HG03521 (cell line): Measurements from ENCODE around the gene DNAH10.
"Not testable (repeated sequence)": the region's sequence is repeated elsewhere in the genome, so short reads cannot be mapped to it uniquely, and the experiment has no call there.

ENCODE experiments used
- ATAC-seq: cut with Tn5 transposase; IDR thresholded peaks from one replicate; pipeline ENCODE4 v1.9.1; 2021; ENCODE audit warnings: mild to moderate bottlenecking, moderate library complexity; ENCODE audit not compliant: unreplicated experiment

DNAH10 gene

DNA sequence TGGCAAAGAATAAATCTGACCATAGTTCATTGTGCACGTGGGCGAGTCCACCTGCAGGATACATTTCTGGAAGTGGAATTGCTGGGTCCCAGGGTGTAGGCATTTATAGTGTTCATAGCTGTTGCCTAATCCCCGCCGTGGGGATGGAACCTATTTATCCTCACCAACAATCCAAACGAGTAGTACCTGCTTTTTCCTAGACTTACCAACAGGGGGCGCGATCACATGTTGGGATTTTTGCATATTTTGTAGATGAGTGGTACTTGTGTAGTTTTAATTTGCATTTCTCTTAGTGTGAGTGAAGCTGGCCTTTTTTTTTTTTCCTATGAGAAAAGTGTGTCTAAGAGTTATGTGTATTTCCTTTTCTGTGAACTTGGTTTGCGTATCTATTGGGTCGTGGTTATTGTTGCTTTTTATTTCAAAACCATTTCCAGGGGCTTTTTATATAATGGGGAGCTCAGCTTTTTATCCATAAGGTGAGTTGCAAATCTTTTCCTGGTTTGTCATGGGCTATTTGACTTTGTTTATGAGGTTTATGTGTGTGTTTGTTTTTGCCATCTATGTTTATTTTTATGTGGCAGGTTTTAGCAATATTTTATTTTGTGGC is 143.3 kb downstream of the DNAH10 start:
- ATAC-seq: no peak

GRCh38 chr12:123906711-123907420 is 144.8 kb downstream of the DNAH10 start:
- no peak for ATAC-seq

DNA sequence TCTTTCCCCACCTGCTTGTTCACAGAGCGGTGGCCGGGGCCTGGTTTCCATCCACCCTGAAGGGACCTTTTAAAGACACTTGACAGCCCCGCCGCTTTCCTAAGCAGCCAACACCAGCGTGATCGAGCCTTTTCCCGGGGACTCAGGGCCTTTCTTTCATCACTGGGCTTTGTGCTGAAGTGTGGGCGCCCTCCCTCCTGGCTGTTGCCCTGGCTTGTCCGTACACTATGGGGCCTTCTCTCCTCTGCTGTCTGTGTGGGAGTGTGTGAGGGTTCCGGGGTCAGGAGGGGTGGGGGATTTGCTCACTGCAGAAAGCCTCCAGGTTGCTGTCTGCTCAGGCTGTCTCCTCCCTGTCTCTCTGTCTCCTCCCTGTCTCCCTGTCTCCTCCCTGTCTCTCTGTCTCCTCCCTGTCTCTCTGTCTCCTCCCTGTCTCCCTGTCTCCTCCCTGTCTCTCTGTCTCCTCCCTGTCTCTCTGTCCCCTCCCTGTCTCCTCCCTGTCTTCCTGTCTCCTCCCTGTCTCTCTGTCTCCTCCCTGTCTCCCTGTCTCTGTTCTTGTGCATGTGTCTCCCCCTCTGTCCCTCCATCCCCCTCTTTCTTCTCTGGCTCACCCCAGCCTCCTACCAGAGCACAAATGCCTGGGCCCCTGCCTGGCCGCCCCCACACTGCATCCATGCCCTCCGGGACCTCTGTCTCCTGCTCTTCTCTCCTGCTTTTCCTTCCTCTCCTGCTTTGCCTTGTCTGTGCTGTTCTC is 145.8 kb downstream of the DNAH10 start:
- no peak for ATAC-seq

DNA sequence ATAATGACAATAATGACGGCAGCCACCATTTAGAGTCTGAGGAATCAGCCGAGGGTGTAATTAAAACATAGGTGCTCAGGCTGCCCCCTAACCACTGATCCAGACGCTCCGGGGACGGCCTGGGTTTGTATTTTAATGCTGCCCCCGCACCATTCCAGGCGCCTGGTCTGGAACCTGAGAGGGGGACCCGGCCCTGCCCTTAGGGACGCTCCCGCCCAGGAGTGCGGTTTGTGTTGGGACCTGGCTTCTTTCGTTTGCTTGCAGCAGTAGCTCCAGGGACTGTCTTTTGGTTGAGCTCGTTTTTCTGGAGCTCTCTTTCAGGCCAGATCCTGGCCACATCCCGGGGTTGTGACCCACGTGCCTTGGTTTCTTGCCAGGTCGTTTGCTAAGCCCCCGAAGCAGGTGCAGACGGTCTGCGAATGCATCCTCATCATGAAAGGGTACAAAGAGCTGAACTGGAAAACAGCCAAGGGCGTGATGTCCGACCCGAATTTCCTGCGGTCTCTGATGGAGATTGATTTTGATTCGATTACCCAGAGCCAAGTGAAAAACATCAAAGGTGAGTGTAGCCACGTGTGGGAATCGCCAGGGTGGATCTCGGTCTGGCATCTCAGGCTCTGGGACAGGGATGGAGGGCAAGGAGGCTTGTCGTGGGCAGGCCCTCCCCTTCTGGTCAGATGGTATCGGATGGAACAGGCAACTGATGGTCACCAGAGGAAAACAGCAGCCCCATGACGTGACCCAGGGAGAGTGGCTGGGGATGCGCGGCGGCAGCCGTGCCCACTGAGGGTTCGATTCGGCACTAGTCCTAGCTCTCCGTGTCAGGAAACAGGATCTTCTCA is 147.0 kb downstream of the DNAH10 start:
- no peak for ATAC-seq

GRCh38 chr12:123910057-123910456 is 148.0 kb downstream of the DNAH10 start:
- no peak for ATAC-seq

- no peak for ATAC-seq
Observed at GRCh38 chr12:123910761-123911193, 148.7 kb downstream of the DNAH10 start.

- ATAC-seq: not testable (repeated sequence)
Observed at GRCh38 chr12:123911672-123912409, 149.7 kb downstream of the DNAH10 start.

GRCh38 chr12:123912415-123913380 is 150.6 kb downstream of the DNAH10 start:
- no peak for ATAC-seq

DNA sequence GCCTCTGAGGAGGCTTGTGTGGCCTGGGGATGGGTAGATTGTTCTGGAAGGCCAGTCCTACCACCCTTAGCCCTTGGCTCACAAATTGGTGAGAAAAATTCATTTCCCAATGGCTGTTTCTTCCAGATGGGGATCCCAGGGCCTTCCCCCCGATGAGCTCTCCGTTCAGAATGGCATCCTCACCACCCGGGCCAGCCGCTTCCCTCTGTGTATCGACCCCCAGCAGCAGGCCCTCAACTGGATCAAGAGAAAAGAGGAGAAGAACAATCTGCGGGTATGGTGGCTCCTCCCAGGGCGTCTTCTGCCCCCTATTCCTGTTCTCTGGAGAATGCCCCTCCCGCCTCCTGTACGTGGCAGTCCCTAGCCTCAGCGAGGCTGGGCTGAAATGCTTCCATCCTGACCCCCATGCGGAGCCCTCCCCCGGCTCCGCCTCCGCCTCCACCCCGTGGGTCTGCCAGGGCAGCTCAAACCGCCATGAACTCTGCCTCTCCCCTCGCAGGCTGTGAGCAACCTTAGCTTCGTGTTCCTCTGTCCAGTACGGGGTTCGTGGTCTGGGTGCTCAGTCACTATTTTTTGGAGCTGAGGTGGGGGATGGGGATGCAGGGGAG is 152.7 kb downstream of the DNAH10 start:
- no peak for ATAC-seq

DNA sequence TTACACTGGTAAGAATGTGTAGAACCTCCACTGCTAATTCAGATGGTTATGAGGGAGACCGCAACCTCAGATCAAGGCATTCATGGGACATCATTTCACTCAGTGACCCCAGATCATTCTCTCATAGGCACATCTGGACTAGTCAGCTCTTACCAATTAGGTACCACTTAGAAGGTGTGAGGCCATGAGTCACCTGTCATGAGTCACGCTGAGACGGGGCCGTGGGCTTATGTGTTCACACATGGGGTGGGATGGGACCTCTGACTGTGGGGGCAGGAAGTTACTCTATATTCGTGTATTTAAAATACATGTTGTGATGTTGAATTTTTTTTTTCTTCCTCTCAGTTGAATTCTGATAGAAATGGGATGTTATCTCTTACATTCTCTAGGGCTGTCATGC is 154.6 kb downstream of the DNAH10 start:
- ATAC-seq: no peak

- no peak for ATAC-seq
Observed at GRCh38 chr12:123917337-123917850, 155.3 kb downstream of the DNAH10 start.

GRCh38 chr12:123919980-123920360 is 157.9 kb downstream of the DNAH10 start:
- ATAC-seq: no peak

DNA sequence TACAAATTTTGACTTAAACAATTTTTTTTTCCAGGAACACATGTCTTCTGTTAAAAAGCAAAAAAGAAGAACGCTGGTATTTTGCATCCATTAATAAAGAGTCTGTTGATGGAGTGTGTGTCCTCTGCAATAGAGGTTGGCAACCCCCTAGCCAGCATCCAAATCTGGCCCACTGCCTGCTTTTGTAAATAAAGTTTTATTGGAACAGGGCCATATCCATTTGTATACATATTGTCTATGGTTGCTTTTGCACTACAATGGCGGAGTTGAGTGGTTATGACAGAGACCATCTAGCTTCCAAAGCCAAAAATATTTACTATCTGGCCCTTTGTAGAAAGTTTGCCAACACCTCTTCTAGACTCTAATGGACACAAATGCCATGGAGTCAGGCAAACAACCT is 160.9 kb downstream of the DNAH10 start:
- ATAC-seq: no peak

GRCh38 chr12:123923927-123924326 is 161.8 kb downstream of the DNAH10 start:
- ATAC-seq: no peak

DNA sequence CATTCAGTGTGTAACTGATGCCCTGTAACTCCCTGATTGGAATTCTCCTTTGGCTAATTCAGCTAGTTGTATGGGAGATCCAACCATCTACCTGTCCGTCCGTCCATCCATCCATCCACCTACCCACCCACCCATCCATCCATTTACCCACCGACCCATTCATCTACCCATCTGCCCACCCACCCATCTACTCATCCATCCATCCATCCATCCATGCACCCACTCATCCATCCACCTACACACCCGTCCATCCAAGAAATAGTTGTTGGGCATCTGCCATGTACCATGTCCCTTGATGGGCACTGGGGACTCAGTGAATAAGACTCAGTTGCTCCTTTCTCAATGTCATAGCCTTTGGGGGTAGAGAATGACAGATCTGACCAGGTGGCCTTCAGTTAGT is 162.4 kb downstream of the DNAH10 start:
- ATAC-seq: no peak

DNA sequence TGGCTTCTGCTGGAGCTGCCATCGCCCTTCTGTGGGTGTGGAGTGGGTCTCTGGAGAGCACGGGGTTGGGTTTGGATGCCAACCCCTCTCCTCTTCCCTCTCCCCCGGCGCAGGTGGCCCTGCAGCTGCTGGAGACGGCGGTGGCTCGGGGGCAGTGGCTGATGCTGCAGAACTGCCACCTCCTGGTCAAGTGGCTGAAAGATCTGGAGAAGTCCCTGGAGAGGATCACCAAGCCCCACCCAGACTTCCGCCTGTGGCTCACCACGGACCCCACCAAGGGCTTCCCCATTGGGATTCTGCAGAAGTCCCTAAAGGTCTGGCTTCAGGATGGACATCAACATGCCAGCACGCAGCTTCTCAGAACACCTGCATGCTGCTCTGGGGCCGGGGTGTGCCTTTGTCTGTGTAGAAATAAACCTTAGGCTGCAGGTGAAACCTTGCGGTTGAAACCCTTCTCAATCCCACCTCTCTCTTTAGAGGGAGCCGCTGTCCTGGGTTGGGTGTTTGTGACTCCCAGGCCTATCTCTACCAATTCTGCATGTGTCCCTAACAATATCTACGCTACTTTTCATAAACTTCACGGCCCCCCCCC is 166.3 kb downstream of the DNAH10 start:
- ATAC-seq: no peak

GRCh38 chr12:123928897-123929296 is 166.8 kb downstream of the DNAH10 start:
- ATAC-seq: no peak

GRCh38 chr12:123929946-123930583 is 168.0 kb downstream of the DNAH10 start:
- no peak for ATAC-seq
